GM10847 (cell line): ENCODE measurements around the gene NHEJ1.

Experiments used
- POLR2A ChIP-seq: IDR thresholded peaks from 2 replicates; pipeline ENCODE4 v1.6.1; 2011; ENCODE audit not compliant: insufficient read length; ENCODE audit errors: extremely low read depth

The NHEJ1 gene

GRCh38 chr2:219090436-219091299 lies 69.9 kb downstream of the NHEJ1 start:
- no peak for TF ChIP-seq POLR2A

GRCh38 chr2:219089330-219089729 lies 71.3 kb downstream of the NHEJ1 start:
- TF ChIP-seq POLR2A, result no peak

GRCh38 chr2:219087848-219088247 lies 72.8 kb downstream of the NHEJ1 start:
- TF ChIP-seq POLR2A, result no peak

- no peak for TF ChIP-seq POLR2A
Observed at GRCh38 chr2:219087361-219087760, 73.3 kb downstream of the NHEJ1 start.

- TF ChIP-seq POLR2A, result no peak
Observed at GRCh38 chr2:219086196-219086595, 74.4 kb downstream of the NHEJ1 start.

GRCh38 chr2:219084791-219085190 lies 75.8 kb downstream of the NHEJ1 start:
- no peak for TF ChIP-seq POLR2A

- TF ChIP-seq POLR2A, result no peak
Observed at GRCh38 chr2:219082332-219082958, 78.2 kb downstream of the NHEJ1 start.

GRCh38 chr2:219081701-219082331 lies 78.8 kb downstream of the NHEJ1 start:
- no peak for TF ChIP-seq POLR2A

- no peak for TF ChIP-seq POLR2A
Observed at GRCh38 chr2:219081096-219081495, 79.5 kb downstream of the NHEJ1 start.

GRCh38 chr2:219079417-219079816 lies 81.2 kb downstream of the NHEJ1 start:
- TF ChIP-seq POLR2A, result no peak

GRCh38 chr2:219078951-219079350 lies 81.7 kb downstream of the NHEJ1 start:
- no peak for TF ChIP-seq POLR2A

GRCh38 chr2:219078126-219078525 lies 82.5 kb downstream of the NHEJ1 start:
- no peak for TF ChIP-seq POLR2A

GRCh38 chr2:219076253-219076652 lies 84.4 kb downstream of the NHEJ1 start:
- TF ChIP-seq POLR2A, result no peak

GRCh38 chr2:219073413-219074129 lies 87.0 kb downstream of the NHEJ1 start:
- TF ChIP-seq POLR2A, result no peak

- TF ChIP-seq POLR2A, result no peak
Observed at GRCh38 chr2:219072741-219073250, 87.8 kb downstream of the NHEJ1 start.
